Sciatic nerve (tissue), 2 donors: ENCODE data around the gene ANKRD23. TPM values are rescaled to one million over a fixed set of nuclear protein-coding genes. Genes with fewer than 3 reads are reported as not detected.

Experiments
- ATAC-seq: fragments of 200-7000 bp; cut with Tn5 transposase; one replicate; pipeline ENCODE4 v1.9.1; 2020; ENCODE audit warnings: mild to moderate bottlenecking, moderate library complexity
- DNase-seq: peaks from one replicate; pipeline ENCODE4 v3.0.0-alpha.2; 2020; ENCODE audit warnings: low spot score
- intact Hi-C: fragments of 100-400 bp; cut with DNase I; formaldehyde crosslinking; loops from one replicate; pipeline ENCODE4 v1.14.2; 2022
- total RNA-seq: library from RNA; stranded (reverse); fragmentation: NEBNext Ultra II Directional; extraction: Animal tissue kit (Norgen Biotek cat#: 25700); gene quantifications from one replicate; pipeline ENCODE4 v1.2.1, GENCODE V29; 2021
- donor health status: DM: no; HTN: no; CAD: no.
- donor health status: DM: no; HTN: no; CAD: no.

Gene ANKRD23
- total RNA-seq, 1 donor from 2014 or later, result 8.3 TPM

DNA sequence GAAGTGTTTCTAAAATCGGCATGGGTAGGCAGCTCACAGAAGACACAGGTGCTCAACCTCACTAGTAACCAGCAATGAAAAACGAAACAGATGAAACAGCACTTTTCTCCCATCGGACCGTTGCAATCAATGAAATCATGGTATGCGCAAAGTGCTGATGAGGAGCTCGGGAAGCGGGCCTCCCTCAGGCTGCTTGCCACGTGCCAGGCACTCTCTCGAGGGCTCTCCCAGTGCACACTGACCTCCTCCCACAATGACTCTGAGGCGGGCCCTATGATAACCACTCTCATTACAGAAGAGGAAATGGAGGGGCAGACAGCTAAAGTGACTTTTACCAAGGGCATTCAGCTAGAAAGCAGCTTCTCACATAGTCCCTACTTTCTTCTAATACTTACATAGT, 3.8 kb upstream of the ANKRD23 start:
- intact Hi-C loops, result no loop called here
- ATAC-seq (peak; percentile 50), DNase-seq (no peak)

DNA sequence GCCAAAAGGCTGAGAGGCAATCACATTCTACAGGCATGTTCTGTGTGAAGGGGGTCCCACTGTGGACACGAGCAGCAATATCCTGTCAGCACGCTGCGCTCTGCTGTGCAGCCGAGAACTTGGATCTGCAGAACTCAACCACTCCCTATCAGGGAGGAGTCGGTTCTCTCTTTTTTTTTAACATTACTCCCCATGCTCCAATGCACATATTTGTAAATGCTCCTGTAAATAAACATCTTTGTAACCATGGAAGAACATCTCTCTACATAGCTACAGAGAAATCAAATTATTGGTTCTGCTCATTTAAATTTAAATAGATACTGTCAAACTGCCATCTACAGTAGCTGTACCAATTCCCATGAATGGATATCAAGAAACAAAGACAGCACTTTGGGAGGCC, 3.0 kb upstream of the ANKRD23 start:
- intact Hi-C loops, result no loop called here
- DNase-seq (no peak), ATAC-seq (no peak)

DNA sequence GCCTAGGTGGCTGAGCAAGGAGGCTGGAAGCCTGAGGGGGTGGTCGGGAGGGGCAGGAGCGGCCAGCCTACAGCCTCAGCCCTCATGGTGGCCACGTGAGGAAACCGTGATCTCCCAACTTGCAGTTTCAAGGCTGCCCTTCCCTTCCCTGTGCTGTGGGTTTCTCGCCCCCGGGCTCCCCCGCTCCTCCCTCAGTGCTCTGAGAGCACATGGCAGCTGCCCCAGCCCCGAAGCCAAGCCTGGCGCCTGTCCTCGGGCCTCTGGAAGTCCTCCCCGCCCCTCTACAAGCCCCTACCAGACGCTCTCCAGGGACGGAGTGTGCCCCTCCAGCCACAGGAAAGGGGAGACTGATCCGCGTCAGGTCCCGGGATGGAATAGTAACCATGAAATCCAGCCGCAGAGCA, 586 bp upstream of the ANKRD23 start:
- no peak for ATAC-seq
- intact Hi-C loops, result no loop called here
- DNase-seq, result no peak

DNA sequence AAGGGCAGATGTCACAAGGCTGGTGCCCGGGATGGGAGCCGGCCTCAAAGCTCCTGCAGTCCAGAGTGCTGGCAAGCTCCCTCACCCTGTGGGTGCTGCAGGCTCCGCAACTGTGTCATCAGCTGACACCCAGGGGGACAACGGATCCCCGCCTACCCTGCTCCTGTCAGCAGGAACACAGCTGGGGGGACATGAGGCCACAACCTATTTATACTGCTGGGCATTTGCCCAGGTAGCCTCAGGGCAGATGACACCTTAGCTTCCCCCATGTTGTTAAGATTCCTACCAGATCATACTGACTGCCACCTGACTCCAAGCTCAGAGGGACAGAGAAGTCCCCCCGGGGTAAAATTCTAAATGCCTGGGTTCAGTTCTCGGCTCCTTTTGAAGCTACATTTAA, 1.2 kb downstream of the ANKRD23 start:
- ATAC-seq (no peak), DNase-seq (no peak)
- intact Hi-C loops, result no loop called here

DNA sequence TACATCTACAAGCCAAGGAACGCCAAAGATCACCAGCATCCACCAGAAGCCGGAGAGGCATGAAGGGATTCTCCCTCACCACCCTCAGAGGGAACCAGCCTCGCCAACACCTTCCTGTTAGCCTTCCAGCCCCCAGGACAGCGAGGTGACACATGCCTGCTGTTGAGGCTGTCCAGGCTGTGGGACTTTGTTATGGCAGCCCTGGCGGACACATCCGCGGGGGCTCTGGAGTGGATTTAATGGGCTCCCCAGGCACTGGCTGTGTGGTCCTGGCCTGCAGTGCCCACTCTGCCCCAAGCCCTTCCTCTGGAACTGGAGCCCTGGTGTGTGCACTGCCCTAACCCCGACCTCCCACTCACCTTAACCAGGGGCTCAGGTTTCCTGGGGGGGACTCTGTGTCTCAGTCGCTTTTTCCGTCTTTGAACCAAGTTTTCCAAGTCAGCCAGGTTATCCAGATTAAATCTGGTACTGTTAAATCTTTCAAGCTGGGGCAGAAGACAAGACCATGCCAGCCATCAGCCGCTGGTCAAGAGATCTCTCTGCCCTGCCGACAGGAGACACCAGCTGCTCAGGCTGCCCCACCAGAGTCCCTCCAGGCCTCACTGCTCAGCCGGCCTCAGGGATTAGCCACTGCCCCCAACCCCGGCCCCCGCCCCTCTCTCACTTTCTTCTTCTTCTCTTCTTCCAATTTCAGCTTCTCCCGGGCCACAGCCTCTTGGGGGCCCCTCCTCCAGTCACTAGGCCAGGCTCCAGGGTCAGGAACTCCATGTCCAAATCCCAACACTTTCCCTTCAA, 1.9 kb downstream of the ANKRD23 start:
- intact Hi-C loops, result no loop called here
- ATAC-seq (no peak), DNase-seq (no peak)

DNA sequence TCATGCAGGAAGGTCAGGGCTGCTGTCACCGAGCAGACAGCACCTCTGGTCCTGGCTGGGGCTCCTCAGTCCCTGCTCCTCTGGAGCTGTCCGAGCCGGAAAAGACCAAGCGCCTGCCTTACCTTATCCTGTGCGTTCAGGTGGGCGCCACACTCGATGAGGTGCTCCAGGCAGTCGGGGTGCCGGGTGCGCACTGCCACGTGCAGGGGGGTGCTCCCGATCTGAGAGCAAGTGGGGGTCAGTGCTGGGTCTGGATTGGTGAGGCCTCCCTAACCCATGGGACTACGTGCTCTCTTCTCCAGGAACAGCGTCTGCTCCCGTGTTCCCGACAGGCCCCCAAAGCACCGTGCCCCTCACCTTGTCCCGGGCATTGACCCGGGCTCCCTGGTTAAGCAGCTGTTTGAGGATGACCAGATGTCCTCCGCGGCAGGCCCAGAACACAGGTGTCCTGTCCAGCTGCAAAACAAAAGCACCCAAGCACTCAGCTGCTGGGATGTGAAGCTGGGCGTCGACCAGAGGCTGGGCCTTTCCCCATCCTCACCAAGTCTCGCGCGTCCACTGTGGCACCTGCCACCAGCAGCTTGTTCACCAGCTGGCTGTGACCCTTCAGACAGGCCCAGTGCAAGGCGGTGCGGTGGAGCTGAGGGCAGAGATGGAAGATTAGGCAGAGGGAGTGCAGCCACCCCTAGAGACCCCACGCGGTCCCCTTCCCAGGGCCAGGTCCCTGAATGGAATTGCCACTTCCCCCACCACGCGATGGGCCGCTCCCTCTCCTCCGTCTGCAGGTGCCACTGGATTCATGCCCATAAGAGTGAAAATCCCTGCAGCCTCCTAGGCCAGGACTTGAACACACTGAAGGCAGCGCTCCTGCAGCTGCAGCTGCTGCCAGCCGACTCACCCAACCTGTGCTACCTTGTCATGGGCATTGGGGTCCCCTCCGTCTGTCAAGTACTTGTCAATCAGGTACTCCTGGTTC, 3.7 kb downstream of the ANKRD23 start:
- ATAC-seq, result peak; percentile 5
- intact Hi-C loops, result no loop called here
- DNase-seq, result no peak

DNA sequence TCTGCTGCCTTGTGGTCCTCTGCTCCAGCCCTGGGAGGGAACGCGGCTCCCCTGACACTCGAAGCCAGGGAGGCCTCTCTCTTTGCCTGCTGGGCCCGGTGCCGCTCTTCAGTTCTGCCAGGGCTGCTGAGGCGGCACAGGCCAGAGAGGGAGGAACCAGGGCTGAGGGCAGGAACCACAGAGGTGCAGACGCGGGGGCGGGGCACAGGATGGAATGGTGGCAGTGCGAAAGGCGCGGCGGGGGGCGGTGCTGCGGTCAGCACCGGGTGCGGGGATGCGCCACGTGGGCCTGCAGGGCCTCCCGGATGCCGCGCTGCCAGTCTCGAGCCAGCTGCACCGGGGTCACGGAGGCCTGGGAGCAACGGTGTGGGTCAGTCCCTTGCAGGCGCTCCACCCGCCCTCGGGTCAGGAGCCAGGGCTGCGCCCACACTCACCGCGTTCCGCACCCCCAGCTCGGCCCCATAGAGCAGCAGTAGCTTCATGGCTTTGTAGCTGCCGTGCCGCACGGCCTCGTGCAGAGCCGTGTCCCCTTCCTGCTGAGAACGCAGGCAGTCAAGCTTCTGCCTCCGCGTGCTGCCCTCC, 4.4 kb downstream of the ANKRD23 start:
- peak; percentile 74 for ATAC-seq
- intact Hi-C loops, result no loop called here
- no peak for DNase-seq

DNA sequence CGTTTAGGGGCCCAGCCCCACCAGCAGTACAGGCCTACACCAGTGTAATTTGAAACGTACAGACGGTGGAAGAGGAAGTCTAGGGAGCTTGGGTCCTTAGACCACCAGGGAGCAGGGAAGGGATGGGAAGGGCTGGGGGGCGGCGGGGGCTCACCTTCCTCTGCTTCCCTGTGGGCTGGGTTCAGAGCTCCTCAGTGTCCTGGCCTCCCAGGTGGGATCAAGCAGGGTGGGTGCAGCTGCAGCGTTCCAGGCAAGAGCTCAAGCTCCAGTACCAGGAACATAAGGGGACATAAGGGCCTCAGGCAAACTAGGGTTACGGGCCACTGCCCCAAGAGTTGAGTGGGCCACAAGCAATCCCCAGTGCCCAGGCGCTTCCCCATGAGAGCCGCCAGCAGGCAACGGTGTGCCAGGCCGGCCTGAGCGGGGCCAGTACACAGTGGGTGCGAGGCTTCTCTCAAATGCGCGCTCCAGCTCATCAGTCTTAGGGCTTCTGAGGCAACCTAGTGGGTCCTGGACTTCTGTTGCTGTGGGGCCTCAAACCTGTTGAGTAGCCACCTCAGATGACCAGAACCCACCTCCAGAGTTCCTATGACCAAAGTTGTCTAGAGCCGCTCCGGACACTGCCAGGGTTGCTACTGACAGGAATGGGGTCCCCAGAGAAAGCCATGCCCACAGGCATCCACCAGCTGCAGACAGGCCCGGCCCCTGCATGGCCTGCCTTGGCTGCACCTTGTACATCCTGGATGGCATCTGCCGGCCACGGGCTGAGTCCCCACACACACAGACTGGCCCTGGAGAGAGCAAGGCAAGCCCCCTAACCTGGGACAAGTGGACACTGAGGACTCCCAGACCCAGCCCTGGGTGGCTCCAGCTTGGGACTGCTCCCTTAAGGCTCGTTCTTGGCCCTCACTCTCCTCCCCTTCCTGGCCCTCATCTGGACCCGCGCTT, 5.2 kb downstream of the ANKRD23 start:
- intact Hi-C loops, result no loop called here
- ATAC-seq (peak; percentile 18), DNase-seq (no peak)

DNA sequence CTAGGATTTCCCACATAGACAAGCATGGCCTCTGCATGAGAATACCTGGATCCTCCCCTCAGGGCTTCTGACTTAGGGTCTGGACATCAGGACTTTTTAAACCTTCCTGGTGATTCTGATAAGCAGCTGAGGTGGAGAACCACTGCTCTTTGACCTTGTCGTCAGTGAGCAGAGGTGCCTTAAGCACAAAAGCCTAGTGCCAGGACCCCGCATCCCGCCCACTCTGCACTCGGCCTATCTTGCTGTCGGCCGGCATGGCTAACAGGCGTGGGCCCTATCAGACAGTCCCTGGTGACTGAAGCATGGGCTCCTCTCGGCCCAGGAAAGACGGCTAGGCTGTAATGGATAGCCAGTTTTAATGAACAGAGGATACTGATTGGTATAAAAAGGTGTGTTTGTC, 6.2 kb downstream of the ANKRD23 start:
- DNase-seq (no peak), ATAC-seq (no peak)
- intact Hi-C loops, result no loop called here

DNA sequence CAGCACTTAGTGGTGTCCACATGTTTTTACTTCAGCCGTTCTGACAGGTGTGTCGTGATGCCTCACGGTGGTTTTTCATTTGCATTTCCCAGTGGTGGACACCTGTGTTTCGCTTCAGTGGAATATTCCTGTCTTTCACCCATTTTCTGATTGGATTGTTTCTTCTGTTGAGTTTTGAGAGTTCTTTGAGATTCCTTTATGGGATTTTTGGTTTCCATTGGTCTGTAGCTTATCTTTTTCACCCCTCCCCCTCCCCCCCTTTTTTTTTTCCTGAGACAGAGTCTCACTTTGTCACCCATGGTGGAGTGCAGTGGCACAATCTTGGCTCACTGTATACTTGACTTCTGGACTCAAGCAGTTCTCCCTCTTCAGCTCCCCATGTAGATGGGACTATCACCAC, 8.0 kb downstream of the ANKRD23 start:
- ATAC-seq (no peak), DNase-seq (no peak)
- intact Hi-C loops, result no loop called here

DNA sequence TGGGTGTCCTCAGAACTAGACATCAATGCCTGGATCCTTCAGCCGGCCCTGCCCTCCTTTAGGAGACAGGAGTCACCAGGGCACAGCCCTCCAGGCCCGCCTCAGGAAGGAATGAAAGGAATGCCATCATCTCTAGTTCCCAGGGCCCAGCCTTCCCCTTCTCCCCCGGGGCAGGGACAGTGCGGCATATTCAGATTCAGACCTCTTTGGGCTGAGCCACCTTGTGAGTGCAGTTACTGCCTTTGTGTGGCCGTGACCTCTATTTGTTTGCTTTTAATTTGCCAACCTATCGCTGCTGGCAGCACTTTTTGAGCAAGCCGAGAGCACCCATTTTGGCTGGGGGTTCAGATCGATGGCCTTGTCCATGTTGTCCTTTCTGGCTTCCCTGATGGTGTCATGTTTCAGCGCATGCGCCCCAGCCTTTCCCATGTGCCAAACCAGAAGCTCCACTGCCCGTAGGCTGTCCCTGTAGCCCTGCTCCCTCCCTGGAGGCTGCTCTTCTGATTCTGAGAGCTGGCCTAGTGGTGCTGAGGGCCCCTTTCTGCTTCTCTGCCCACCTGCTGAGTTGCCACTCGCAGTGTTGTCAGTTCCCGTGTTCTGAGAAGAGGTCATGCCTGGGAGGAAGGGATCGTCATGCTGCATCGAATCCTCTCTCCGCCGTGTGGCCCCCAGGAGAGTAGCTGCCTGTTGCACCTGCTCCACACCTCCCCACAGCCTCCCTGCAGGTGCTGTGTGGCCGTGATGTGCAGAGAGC, 10.9 kb downstream of the ANKRD23 start:
- intact Hi-C loops, result no loop called here
- DNase-seq (no peak), ATAC-seq (peak; percentile 68)

DNA sequence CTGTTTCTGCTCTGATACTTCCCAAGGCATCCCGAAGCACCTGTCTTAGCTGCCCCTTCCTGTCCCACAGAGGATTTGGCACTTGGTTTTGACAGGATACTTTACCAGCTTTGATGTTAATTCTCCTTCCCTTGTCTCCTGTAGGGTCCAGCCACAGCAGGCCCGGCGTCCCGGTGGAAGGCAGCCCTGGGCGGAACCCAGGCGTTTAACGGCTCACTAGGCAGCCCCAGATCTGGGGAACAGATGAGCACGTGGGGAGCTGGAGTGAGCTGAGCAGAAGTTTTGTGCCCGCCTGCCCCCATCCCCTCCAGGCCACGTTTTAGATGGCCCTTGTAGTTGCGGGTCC, 11.4 kb downstream of the ANKRD23 start:
- intact Hi-C loops, result no loop called here
- ATAC-seq, result peak; percentile 21
- DNase-seq, result no peak

DNA sequence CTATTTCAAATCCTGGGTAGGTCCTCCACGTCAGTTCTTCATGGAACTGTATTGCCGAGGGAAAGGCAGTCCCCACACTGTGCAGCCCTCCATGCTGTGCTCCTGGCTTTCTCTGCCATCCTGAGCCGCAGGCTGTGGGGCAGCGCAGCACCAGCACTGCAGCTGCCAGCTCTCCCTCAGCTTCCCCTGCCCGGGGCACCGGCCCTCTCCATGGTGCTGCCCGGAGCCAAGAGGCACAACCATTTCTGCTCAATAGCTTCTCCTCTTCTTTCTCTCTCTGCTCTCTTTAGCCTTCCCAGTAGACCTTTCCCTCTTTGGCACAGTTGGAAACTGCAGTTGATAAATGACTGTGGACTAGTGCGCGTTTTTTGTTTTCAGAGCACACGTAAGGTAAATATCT, 12.1 kb downstream of the ANKRD23 start:
- ATAC-seq, result peak; percentile 33
- no peak for DNase-seq
- intact Hi-C loops, result no loop called here

DNA sequence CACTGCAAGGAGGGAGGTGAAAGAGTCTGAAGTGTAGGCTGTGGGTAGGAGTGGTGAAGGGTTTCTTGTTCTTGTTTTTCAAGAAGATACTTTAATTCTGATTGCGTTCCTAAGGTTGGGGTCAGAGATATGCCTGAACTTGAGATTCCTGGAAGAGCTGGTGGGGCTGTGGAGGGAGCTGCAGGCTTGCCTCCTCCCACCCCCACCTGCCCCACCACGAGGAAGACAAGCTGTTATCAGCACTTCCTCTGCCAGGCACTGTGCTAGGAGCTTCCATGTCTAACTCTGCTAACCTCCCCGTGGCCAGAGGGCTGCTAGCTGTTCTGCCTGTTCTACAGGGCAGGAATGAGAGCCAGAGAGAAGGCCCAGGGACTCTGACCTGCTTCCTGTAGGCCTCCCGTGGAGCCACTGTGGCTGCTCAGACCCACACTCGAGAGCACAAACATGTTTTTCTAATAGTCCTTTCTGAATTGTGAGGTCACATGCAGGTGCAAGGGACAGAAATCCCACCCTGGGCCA, 13.7 kb downstream of the ANKRD23 start:
- intact Hi-C loops, result no loop called here
- DNase-seq (no peak), ATAC-seq (no peak)

DNA sequence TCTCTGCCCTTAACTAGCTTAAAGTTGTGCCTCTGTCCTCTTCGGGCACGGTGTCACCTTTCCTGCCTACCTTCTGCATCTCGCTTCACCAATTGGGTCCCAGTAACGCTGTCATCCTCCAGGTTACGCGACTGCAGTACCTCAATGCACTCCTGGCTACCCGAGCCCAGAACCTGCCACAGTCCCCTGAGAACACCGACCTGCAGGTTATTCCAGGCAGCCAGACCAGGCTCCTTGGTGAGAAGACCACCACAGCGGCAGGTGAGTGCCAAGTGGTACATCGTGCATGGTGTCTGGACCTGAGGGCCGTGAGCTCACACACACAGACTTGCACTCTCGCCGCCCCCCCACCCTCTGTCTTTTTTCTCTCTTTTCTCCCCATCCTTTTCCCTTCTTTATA, 14.9 kb downstream of the ANKRD23 start:
- intact Hi-C loops, result no loop called here
- ATAC-seq, result no peak
- DNase-seq, result no peak

DNA sequence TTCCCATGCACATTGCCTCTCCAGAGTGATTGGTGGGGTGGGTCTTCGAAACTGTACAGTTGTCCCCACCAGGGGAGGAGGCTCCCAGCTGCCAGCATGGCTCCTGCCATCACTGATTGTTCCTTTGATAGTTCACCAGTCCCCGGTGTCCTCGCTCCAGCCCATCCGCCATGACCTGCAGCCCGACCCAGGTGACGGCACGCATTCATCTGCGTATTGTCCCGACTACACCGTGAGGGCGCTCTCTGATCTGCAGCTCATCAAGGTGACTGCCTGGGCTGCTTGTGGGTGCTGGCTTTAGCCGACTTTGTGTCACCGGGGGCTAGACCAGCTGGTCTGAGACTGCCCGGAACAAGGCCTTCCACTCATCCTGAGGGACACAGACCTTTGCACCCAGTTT, 15.4 kb downstream of the ANKRD23 start:
- intact Hi-C loops, result no loop called here
- no peak for DNase-seq
- no peak for ATAC-seq

DNA sequence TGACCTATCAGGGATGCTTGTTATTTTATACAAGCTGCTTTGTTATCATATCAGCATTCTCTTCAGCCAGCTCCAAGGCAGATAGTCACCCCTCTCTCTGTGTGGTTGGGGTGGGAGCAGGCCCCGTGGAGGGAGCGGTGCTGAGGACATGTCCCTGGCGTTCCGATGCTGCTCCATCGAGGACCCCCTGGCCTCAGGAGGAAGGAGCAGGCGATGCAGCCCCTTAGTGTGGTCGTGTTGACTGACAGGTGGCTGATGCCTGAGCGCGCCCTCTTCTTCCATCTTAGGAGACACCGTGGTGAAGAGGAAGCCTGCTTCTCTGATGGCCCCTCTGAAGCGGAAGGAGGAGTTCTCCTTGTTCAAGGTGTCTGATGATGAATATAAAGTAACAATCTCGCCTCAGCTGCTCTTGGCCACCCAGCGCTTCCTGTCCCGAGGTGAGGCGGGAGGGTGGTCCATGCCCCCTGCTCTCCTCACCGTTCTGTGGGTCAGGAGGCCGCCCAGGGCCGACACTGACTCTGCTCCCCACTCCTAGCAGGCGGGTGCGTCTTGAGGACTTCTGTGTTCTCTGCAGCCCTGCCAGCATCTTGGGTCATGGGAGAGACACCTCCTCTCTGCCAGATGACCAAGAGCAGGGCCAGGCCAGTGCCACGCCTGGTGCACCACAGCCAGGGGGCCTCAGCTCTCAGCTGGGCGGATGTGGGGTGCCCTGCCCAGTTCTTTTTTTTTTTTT, 17.1 kb downstream of the ANKRD23 start:
- DNase-seq, result no peak
- intact Hi-C loops, result no loop called here
- no peak for ATAC-seq
